HG03521 (cell line): ENCODE results near the gene TAS1R3.
"Not testable (repeated sequence)": the region's sequence is repeated elsewhere in the genome, so short reads cannot be mapped to it uniquely, and the experiment has no call there.

Experiments used
- ATAC-seq: cut with Tn5 transposase; IDR thresholded peaks from one replicate; pipeline ENCODE4 v1.9.1; 2021; ENCODE audit warnings: mild to moderate bottlenecking, moderate library complexity; ENCODE audit not compliant: unreplicated experiment

TAS1R3 gene

GRCh38 chr1:1364266-1364665 lies 33.2 kb downstream of the TAS1R3 start:
- ATAC-seq = no peak

GRCh38 chr1:1365875-1366698 lies 35.0 kb downstream of the TAS1R3 start:
- no peak for ATAC-seq

- no peak for ATAC-seq
Measured at GRCh38 chr1:1366699-1367066, 35.6 kb downstream of the TAS1R3 start.

GRCh38 chr1:1367315-1367714 lies 36.2 kb downstream of the TAS1R3 start:
- no peak for ATAC-seq

- not testable (repeated sequence) for ATAC-seq
Measured at GRCh38 chr1:1370094-1370493, 39.0 kb downstream of the TAS1R3 start.

DNA sequence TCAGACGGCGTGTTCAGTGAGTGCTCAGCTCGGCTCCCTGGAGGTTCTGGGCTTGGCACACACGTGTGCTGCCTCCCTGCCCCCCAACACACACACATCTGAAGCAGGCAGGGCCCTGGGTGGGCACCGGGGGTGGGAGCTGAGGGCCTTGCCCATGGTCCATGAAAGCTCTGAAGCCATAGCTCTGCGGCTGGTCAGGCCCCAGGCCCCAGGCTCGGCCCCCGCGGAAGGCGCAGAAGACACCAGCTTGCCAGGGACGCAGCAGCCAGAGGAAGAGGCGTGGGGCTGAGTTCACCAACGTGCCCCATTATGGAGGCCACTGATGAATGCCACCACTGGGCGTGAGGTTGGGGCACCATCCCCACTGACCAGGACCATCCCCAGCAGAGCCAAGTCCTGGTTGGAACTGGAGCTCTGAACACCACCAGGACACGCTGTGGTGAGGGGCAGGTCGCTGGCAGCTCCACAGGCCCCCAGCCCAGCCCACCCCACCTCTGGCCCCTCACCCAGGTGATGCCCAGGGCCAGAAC lies 39.8 kb downstream of the TAS1R3 start:
- no peak for ATAC-seq

DNA sequence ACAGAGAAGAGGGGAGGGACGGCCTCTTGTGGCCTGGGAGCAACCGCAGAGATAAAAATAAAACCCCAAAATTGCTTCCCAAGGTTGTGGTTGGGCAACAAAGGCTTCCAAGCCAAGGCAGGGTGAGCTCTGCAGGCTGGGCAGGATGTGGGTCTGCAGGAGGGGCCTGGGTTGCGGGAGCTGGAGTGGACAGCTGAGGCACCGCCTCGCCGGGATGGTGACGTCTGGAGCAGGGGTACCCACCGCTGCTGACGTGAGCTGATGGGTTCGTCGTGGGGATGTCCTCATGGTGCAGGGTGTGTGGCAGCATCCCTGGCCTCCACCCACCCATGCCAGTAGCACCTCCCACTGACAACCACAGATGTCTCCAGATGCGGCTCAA lies 40.3 kb downstream of the TAS1R3 start:
- ATAC-seq = no peak

DNA sequence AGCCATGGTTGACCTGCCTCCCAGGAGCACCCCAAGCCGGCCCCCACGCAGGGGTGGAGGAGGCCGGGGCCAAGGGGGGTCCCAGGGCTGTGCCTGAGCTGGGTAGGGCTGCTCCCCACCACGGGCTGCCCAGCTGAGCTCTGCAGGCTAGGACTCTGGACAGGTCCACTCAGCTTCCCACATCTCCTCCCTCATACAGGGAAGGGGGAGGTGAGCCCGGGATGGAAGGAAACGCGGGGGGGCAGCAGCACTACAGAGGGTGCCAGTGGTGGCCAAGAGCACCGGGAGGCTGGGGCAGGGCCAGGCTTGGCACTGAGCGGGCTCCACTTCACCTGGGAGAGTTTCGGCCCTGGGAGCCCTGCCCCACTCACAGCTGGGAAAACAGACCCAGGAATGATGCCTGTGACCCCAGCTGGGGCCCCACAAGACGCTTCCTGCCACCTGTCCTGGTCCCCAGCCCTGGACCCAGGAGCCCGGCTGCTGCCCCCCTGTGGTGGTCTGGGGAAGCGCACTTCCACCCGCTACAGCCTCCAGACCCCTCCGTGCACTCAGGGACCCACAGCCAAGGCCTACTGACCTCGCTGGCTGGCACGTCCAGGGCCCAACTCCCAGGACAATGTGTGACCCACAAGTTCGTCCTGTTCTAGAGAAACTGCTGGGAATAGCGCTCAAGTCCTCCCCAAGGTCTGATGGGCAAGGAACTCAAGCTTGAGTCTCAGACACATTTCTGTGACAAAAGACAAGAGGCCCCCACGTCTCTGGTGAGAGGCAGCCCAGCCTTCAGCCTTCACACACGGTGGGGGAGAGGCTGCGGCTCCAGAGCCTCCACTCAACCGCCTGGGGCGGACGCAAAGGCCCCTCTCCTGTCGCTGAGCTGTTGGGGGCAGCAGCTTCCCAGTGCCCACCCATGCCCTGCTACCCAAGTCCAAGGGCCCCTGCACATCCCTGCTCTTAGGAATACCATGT lies 40.9 kb downstream of the TAS1R3 start:
- ATAC-seq = no peak

DNA sequence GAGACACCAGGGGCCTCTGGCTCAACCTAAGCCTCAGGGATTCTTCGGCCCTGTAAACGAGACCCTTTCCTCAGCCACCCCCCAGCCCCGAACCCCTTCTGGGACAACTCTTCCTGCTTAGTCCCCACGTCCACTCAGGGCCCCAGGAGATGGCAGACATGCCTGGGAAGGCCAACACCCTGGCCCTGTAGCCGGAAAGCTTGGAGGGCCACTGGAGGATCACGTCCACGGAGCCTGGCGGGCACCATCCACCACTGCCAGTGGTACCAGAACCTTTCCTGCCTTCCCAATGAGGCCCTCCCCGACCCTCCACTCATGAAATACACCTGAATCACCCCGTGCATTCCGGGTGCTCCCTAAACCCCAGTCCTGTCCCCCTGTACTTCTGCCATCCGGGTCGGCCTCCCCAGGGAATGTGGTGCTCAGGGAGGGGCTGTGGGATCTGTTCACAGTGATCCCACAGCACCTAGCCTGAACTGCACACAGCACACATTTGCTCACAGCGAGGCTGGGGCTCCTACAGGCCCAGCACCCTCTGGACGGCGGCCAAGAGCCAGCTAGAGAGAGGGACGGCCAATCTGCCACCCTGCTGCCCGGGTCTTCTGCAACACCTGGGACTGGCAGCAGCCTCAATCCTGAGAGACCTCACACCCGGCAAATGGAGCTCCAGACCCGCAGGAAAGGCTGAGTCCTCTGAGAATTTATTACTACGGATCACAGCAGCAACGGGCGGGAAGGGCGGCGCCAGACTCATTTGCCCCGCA lies 42.2 kb downstream of the TAS1R3 start:
- no peak for ATAC-seq

- no peak for ATAC-seq
Measured at GRCh38 chr1:1373815-1374588, 42.9 kb downstream of the TAS1R3 start.

DNA sequence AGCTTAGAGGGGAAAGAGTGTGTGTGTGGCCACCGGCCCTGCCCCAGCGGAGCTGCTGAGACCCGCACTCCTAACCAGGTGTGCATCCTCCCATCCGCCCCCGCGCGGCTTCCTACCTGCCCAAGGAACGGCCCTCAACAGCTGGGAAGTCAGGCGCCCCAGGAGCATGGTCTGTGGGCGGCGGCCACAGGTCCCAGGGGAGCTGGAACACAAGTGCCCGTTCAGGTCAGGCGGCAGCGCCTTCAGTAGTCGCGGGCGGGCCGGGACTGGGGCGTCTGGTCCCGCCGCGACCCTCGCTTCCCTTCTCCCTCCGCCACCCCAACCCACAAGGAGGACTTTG lies 43.5 kb downstream of the TAS1R3 start:
- peak; percentile 5 for ATAC-seq

DNA sequence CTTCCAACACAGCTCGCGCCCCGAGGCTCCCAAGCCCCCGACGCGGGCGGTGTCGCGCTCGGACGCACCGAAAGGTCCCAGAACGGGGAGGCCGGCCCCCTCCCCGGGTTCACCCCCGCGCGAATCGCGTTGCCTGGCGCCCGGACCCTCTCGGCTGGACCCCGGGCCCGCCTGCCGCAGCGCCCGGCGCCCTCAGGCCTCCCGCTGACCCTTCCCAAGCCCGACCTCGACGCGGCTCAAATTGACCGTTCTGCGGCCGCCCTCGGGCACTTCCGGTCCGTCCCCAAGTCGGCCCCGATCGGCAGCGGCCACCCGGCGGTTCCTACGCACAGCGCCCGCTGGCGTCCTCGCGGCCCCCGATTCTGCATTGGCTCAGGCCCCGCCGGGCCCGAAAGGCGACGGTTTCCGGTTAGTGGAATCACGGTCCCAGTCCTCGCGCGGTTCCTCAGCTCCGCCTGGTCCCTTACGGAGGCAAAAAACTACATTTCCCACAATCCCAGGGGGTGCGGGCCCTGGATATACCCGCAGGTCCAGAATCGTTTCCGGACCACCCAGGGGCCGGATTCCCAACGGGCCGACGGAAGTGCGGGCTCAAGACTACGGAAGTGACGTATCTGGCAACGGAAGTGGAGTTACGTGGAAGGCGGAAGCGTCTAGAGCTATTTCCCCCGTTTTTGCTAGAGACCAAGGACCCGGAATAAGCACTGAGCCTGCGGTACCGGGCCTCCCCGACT lies 44.0 kb downstream of the TAS1R3 start, which contains the start of gene AURKAIP1:
TSS of gene AURKAIP1 (minus strand) at position 279 of the 734 bp plus-strand sequence. CDS start 451 bp downstream, outside the sequence.
- ATAC-seq = peak; percentile 90

GRCh38 chr1:1376551-1377226 lies 45.6 kb downstream of the TAS1R3 start:
- ATAC-seq = no peak

DNA sequence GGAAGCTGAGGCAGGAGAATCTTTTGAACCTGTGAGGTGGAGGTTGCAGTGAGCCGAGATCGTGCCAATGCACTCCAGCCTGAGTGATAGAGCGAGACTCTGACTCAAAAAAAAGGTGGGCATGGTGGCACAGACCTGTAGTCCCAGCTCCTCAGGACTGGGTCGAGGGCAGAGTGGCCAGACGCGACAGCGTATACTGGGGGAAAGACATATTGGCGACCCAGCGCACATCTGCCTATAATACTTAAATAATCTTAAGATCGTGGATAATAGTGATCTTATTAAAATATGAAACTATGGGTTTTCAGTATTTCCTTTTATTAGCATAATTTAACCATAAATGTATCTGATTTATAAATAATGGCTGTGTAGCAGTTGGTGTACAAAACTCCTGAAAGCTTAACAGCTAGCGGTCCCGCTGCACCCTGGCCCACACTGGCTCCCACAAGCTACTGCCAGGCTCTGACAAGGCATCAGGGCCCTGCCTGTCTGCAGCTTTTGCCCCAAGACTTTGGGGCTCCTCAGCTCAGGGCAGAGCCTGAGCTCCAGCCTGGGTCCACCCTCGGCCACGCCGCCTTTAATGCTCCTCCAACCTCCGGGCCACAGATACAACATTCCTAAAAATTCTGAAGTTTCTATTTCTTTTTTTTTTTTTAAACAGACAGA lies 46.6 kb downstream of the TAS1R3 start:
- ATAC-seq = no peak

DNA sequence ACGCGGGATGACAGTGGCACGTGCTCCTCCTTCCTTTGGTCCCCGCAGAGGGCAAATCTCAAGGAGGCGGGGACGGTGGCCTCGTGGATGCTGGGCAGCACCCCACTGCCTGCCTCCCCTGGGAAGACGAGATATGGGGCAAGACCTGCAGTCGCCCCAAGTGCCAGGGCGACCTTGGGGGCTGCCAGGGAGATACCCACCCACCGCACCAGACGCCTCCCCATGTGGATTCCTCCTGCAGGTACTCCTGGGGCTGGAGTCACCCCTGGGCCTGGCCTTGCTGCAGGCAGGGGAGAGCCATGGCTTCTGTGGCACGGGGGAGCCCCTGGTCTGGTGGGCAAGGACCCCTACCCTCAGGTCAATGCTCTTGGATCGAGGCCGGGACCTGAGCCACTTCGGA lies 49.8 kb downstream of the TAS1R3 start:
- no peak for ATAC-seq

- no peak for ATAC-seq
Measured at GRCh38 chr1:1381294-1381693, 50.2 kb downstream of the TAS1R3 start.
